Fibroblast of lung (primary cell): Measurements from ENCODE around the gene USP13. TPM values are rescaled to one million over a fixed set of nuclear protein-coding genes. Genes with fewer than 3 reads are reported as not detected.
A peak's percentile ranks its signal among the peaks of the same experiment; 100 is the strongest.

ENCODE experiments used
- DNase-seq, 2 donors: peaks; one replicate each; pipeline versions ENCODE4 v3.0.0 to v3.0.0-alpha.2; 2010; ENCODE audit warnings: low read depth in 2 of 2
- H2AFZ ChIP-seq: 2 replicates; pipeline ENCODE4 v1.5.1; 2012; ENCODE audit warnings: low read length, control low read depth, inconsistent platforms
- H3K27ac ChIP-seq: 2 replicates; pipeline ENCODE4 v1.5.1; 2011; ENCODE audit warnings: low read length, control low read depth; ENCODE audit not compliant: insufficient read depth
- H3K27me3 ChIP-seq: 2 replicates; pipeline ENCODE4 v1.5.1; 2011; ENCODE audit warnings: mild to moderate bottlenecking, low read length; ENCODE audit not compliant: control insufficient read depth, insufficient read depth
- H3K36me3 ChIP-seq: 2 replicates; pipeline ENCODE4 v1.5.1; 2011; ENCODE audit warnings: low read length; ENCODE audit not compliant: control insufficient read depth, insufficient read depth
- H3K4me1 ChIP-seq: 2 replicates; pipeline ENCODE4 v1.5.1; 2011; ENCODE audit warnings: low read length; ENCODE audit not compliant: control insufficient read depth, insufficient read depth; ENCODE audit errors: extremely low read depth
- H3K4me2 ChIP-seq: 2 replicates; pipeline ENCODE4 v1.5.1; 2011; ENCODE audit warnings: low read length, control low read depth; ENCODE audit not compliant: insufficient read depth; ENCODE audit errors: extremely low read depth
- H3K4me3 ChIP-seq, 4 experiments: fragments of 200-600 bp in 1 of 4; sonication (generic) in 1 of 4; replicated peaks in 1 of 4; 2 replicates each; pipeline ENCODE4 v1.5.1; 2011 to 2016; ENCODE audit warnings: low read length in 4 of 4, low read depth in 3 of 4, mild to moderate bottlenecking in 3 of 4, control low read depth in 2 of 4, inconsistent platforms in 1 of 4, mixed read lengths in 1 of 4; ENCODE audit not compliant: insufficient read depth in 1 of 4; ENCODE audit errors: control extremely low read depth in 1 of 4
- H3K79me2 ChIP-seq: 2 replicates; pipeline ENCODE4 v1.5.1; 2012; ENCODE audit warnings: mild to moderate bottlenecking, low read length, inconsistent platforms; ENCODE audit not compliant: control insufficient read depth, insufficient read depth
- H3K9ac ChIP-seq: 2 replicates; pipeline ENCODE4 v1.5.1; 2011; ENCODE audit warnings: mild to moderate bottlenecking, low read length, control low read depth; ENCODE audit not compliant: insufficient read depth
- H3K9me3 ChIP-seq: 2 replicates; pipeline ENCODE4 v1.5.1; 2012; ENCODE audit warnings: low read depth, low read length; ENCODE audit not compliant: control insufficient read depth, insufficient read depth
- H4K20me1 ChIP-seq: 2 replicates; pipeline ENCODE4 v1.5.1; 2011; ENCODE audit warnings: low read length; ENCODE audit not compliant: control insufficient read depth, insufficient read depth; ENCODE audit errors: extremely low read depth
- EZH2 ChIP-seq: IDR thresholded peaks from 2 replicates; pipeline ENCODE4 v1.5.1; 2012; ENCODE audit warnings: low read length, control low read depth, mild to moderate bottlenecking; ENCODE audit errors: missing control alignments
- polyA minus RNA-seq: library from RNA; depleted of rRNA, polyadenylated mRNA; stranded (reverse); fragments of >200 nt; gene quantifications from 2 replicates; pipeline ENCODE4 v1.2.3, GENCODE V29; 2011; ENCODE audit warnings: low replicate concordance
- polyA plus RNA-seq, 2 donors: library from polyadenylated mRNA; depleted of rRNA in 1 of 2; stranded (reverse) in 1 of 2; unstranded in 1 of 2; fragments of >200 nt; gene quantifications; 2 replicates each; pipeline ENCODE4 v1.2.1, GENCODE V29; 2011 to 2012; ENCODE audit warnings: missing spikeins in 1 of 2
- total RNA-seq: library from RNA; depleted of rRNA; stranded (reverse); fragments of >200 nt; gene quantifications from 2 replicates; pipeline ENCODE4 v1.2.1, GENCODE V29; 2014
- TF ChIP-seq, protein P1 (sequence below), 2 donors: IDR thresholded peaks in 1 of 2; conservative IDR thresholded peaks in 1 of 2; 1 replicate in 1 of 2; 2 replicates in 1 of 2; pipeline ENCODE4 v1.5.1; 2011 to 2012; ENCODE audit warnings: low read length in 2 of 2, control low read depth in 1 of 2, inconsistent platforms in 1 of 2, low read depth in 1 of 2, mild to moderate bottlenecking in 1 of 2

Gene USP13, protein sequence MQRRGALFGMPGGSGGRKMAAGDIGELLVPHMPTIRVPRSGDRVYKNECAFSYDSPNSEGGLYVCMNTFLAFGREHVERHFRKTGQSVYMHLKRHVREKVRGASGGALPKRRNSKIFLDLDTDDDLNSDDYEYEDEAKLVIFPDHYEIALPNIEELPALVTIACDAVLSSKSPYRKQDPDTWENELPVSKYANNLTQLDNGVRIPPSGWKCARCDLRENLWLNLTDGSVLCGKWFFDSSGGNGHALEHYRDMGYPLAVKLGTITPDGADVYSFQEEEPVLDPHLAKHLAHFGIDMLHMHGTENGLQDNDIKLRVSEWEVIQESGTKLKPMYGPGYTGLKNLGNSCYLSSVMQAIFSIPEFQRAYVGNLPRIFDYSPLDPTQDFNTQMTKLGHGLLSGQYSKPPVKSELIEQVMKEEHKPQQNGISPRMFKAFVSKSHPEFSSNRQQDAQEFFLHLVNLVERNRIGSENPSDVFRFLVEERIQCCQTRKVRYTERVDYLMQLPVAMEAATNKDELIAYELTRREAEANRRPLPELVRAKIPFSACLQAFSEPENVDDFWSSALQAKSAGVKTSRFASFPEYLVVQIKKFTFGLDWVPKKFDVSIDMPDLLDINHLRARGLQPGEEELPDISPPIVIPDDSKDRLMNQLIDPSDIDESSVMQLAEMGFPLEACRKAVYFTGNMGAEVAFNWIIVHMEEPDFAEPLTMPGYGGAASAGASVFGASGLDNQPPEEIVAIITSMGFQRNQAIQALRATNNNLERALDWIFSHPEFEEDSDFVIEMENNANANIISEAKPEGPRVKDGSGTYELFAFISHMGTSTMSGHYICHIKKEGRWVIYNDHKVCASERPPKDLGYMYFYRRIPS
- total RNA-seq (8.7 and 11.7 TPM in 2 replicates), polyA plus RNA-seq (15.7 and 21.7 TPM in 2 replicates), polyA minus RNA-seq (16.9 and 23.3 TPM in 2 replicates)
- polyA plus RNA-seq (2012): 12.6 and 13.8 TPM in 2 replicates

DNA sequence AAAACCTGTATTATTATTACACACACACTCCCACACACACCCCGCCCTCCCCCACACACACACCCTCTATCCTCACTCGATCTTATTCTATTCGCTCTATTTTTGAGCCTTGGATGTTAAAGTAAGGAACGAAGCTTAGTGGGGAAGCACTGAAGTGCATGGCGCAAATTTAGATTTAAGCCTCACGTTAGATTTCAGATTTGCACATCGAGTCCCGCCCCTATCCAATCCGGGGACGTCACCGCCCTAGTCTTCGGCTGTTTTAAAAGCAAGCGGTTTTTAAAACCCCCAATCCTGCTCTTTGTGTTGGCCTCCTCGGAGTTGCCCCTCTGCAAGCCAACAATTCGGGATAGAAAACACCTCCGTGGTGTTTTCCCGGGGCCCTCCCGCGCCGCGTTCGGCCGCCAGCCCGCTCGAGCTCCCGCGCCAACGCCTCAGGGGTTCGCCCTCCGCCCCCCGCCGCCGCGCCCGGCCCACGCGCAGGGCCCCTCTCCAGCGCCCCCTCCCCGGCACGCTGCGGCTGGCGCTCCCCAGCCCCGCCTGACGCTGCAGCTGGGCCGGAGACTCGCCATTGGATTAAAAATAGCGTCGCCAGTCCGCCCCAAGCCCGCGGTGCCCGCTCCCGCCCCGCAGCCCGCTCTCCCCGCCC is at the start of gene USP13:
TSS of gene USP13 (plus strand) at position 594 of the 649 bp plus-strand sequence. CDS start 186 bp downstream, outside the sequence.
- DNase-seq: peak; percentile 84 to 85
- TF ChIP-seq, protein P1, sequence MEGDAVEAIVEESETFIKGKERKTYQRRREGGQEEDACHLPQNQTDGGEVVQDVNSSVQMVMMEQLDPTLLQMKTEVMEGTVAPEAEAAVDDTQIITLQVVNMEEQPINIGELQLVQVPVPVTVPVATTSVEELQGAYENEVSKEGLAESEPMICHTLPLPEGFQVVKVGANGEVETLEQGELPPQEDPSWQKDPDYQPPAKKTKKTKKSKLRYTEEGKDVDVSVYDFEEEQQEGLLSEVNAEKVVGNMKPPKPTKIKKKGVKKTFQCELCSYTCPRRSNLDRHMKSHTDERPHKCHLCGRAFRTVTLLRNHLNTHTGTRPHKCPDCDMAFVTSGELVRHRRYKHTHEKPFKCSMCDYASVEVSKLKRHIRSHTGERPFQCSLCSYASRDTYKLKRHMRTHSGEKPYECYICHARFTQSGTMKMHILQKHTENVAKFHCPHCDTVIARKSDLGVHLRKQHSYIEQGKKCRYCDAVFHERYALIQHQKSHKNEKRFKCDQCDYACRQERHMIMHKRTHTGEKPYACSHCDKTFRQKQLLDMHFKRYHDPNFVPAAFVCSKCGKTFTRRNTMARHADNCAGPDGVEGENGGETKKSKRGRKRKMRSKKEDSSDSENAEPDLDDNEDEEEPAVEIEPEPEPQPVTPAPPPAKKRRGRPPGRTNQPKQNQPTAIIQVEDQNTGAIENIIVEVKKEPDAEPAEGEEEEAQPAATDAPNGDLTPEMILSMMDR (conservative IDR thresholded peaks at IDR 0.05 in 1 of 2, IDR thresholded peaks at IDR 0.05 in 1 of 2; ENCODE audit: low read depth in 1 of 2, low read length in 2 of 2): no peak
- TF ChIP-seq EZH2: no peak
- H3K27me3 ChIP-seq: no peaks in the 10 kb centered on the region

DNA sequence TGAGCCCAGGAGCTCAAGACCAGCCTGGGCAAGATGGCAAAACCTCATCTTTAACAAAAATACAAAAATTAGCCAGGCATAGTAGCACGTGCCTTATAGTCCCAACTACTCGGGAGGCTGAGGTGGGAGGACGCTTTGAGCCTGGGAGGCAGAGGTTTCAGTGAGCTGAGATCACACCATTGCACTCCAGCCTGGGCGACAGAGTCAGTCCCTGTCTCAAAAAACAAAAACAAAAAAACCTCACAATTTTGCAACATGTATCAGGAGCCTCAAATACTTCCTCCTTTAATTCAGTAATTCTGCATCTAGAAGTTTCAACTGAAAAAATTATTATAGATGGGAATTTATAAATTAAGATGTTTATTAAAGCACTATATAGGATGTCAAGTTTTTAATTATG is 49.5 kb upstream of the USP13 start:
- peak overlapping the region; percentile 97 for H3K9ac ChIP-seq

More for the DNA sequence above, at the start of gene USP13:
- H3K9me3 ChIP-seq: no peaks in the 10 kb centered on the region
- peak within 1 kb of the TSS; percentile 92 for H2AFZ ChIP-seq
- peak within 1 kb of the TSS; percentile 86 to 95 (median 92) for H3K4me3 ChIP-seq
- H3K36me3 ChIP-seq: no peaks in the 10 kb centered on the region
- no peaks in the 10 kb centered on the region for H4K20me1 ChIP-seq
- H3K27ac ChIP-seq: peak within 1 kb of the TSS; percentile 88
- peaks cover 2% of the 10 kb centered on the region for H3K4me1 ChIP-seq
- H3K79me2 ChIP-seq: peaks cover 32% of the 10 kb centered on the region
- peak within 1 kb of the TSS; percentile 94 for H3K9ac ChIP-seq
- H3K4me2 ChIP-seq: peak within 1 kb of the TSS; percentile 83

More for the DNA sequence above, 49.5 kb upstream of the USP13 start:
- Histone ChIP-seq H4K20me1 (no peaks in the 10 kb centered on the region), H3K4me2 (peak overlapping the region; percentile 80), H2AFZ (no peak overlapping the region), H3K4me3 (peak overlapping the region; percentile 95 to 99 (median 98)), H3K9me3 (no peaks in the 10 kb centered on the region), H3K4me1 (no peaks in the 10 kb centered on the region), H3K36me3 (peaks cover 2% of the 10 kb centered on the region), H3K27ac (peak overlapping the region; percentile 99), H3K27me3 (no peaks in the 10 kb centered on the region), H3K79me2 (peaks cover 42% of the 10 kb centered on the region)
- DNase-seq: no peak
- TF ChIP-seq EZH2: no peak
- TF ChIP-seq, protein P1 (conservative IDR thresholded peaks at IDR 0.05 in 1 of 2, IDR thresholded peaks at IDR 0.05 in 1 of 2; ENCODE audit: low read depth in 1 of 2, low read length in 2 of 2): no peak
